LNCAP (cell line): Measurements from ENCODE around the gene CYP2J2.

ENCODE experiments used
- CTCF ChIP-seq: fragments of 450-650 bp; IDR thresholded peaks from 2 replicates; pipeline ENCODE4 v1.5.1; 2017; ENCODE audit warnings: mild to moderate bottlenecking

Gene CYP2J2

GRCh38 chr1:59908084-59908483 is 18.5 kb downstream of the CYP2J2 start:
- no peak for TF ChIP-seq CTCF

GRCh38 chr1:59906931-59907330 is 19.6 kb downstream of the CYP2J2 start:
- TF ChIP-seq CTCF, result no peak

GRCh38 chr1:59903141-59903754 is 23.3 kb downstream of the CYP2J2 start:
- peak; percentile 80 for TF ChIP-seq CTCF

- TF ChIP-seq CTCF, result no peak
Measured at GRCh38 chr1:59901770-59902388, 24.7 kb downstream of the CYP2J2 start.

- no peak for TF ChIP-seq CTCF
Measured at GRCh38 chr1:59900640-59901039, 25.9 kb downstream of the CYP2J2 start.

GRCh38 chr1:59898927-59899326 is 27.6 kb downstream of the CYP2J2 start:
- TF ChIP-seq CTCF, result no peak

GRCh38 chr1:59897165-59897564 is 29.4 kb downstream of the CYP2J2 start:
- no peak for TF ChIP-seq CTCF
